LNCAP (cell line): ENCODE measurements around the gene TTLL4.

Experiments
- CTCF ChIP-seq: fragments of 450-650 bp; IDR thresholded peaks from 2 replicates; pipeline ENCODE4 v1.5.1; 2017; ENCODE audit warnings: mild to moderate bottlenecking

The TTLL4 gene

GRCh38 chr2:218781691-218782527 is 71.3 kb downstream of the TTLL4 start, which contains the start of gene CYP27A1:
TSS of gene CYP27A1 (plus strand) at chr2:218782147. CDS start at chr2:218782183, 36 bp downstream.
- no peak for TF ChIP-seq CTCF

- no peak for TF ChIP-seq CTCF
Observed at GRCh38 chr2:218782528-218782844, 71.9 kb downstream of the TTLL4 start.

GRCh38 chr2:218783688-218784087 is 73.1 kb downstream of the TTLL4 start:
- TF ChIP-seq CTCF = no peak

- TF ChIP-seq CTCF = no peak
Observed at GRCh38 chr2:218785103-218785502, 74.5 kb downstream of the TTLL4 start.

GRCh38 chr2:218786133-218786532 is 75.5 kb downstream of the TTLL4 start:
- no peak for TF ChIP-seq CTCF

GRCh38 chr2:218788529-218789255 is 78.1 kb downstream of the TTLL4 start:
- TF ChIP-seq CTCF = no peak

DNA sequence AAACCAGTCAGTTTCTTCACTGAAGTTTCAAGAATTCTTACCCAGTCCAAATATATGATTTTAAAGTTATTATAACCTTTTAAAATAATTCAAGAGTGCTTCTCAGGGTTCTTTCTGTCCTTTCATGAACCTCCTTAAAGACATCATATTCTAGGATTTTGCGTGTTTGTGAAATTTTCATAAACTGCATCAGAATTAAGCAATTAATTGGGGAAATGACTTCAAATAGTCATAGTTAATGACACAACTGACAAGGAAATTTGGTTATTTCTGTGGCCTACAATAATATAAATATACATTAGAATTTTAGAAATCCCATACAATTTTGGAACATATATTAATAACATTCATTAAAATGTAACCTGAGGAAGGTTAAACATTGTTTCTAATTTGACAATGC is 81.8 kb downstream of the TTLL4 start:
- TF ChIP-seq CTCF = no peak
